Keratinocyte (primary cell): ENCODE results near the gene TSTD2.

Source experiments
- EZH2 ChIP-seq: IDR thresholded peaks from one replicate; pipeline ENCODE4 v1.6.1; 2012; ENCODE audit warnings: inconsistent platforms, mild to moderate bottlenecking, low read length, moderate library complexity
- TF ChIP-seq, protein P1 (sequence below), 3 experiments: IDR thresholded peaks in 1 of 3; conservative IDR thresholded peaks in 1 of 3; optimal IDR thresholded peaks in 1 of 3; 2 replicates in 2 of 3; 3 replicates in 1 of 3; pipeline versions ENCODE3 to v1.5.1; 2011; ENCODE audit warnings: low read length in 3 of 3, mild to moderate bottlenecking in 3 of 3, moderate library complexity in 2 of 3, control low read depth in 1 of 3, inconsistent platforms in 1 of 3; ENCODE audit not compliant: insufficient read depth in 2 of 3; ENCODE audit errors: extremely low read depth in 1 of 3

DNA sequence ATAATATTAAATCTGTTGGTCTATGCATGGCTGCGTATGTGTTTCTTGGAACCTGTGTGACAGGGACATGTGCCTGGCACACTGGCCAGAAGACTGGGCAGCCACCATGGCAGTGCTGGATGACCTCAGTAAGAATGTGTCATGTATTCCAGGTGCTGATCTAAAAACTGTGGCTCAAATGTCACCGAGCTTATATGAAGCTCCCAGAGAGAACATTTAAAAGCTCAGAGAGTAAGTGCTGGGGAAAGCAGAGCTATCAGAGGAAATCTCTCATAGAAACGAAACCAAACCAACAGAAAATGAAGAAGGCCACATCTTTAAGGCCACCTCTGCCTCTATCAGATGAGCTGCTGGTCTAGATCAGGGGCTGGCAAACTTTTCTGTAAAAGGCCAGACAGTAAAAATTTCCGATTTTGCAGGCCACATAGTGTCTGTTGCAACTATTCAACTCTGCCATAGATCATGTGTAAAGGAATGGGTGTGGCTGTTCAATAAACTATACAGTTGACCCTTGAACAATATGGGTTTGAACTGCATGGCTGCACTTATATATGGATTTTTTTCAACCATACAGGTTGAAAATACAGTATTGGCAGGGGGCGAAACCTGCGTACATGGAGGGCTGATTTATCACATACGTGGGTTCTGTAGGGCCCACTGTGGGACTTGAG, 31.8 kb downstream of the TSTD2 start:
- TF ChIP-seq, protein P1, sequence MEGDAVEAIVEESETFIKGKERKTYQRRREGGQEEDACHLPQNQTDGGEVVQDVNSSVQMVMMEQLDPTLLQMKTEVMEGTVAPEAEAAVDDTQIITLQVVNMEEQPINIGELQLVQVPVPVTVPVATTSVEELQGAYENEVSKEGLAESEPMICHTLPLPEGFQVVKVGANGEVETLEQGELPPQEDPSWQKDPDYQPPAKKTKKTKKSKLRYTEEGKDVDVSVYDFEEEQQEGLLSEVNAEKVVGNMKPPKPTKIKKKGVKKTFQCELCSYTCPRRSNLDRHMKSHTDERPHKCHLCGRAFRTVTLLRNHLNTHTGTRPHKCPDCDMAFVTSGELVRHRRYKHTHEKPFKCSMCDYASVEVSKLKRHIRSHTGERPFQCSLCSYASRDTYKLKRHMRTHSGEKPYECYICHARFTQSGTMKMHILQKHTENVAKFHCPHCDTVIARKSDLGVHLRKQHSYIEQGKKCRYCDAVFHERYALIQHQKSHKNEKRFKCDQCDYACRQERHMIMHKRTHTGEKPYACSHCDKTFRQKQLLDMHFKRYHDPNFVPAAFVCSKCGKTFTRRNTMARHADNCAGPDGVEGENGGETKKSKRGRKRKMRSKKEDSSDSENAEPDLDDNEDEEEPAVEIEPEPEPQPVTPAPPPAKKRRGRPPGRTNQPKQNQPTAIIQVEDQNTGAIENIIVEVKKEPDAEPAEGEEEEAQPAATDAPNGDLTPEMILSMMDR (optimal IDR thresholded peaks at IDR 0.05 in 1 of 3, IDR thresholded peaks at IDR 0.05 in 1 of 3, conservative IDR thresholded peaks at IDR 0.05 in 1 of 3; ENCODE audit: extremely low read depth in 1 of 3, insufficient read depth in 2 of 3, low read length in 3 of 3), result no peak
- TF ChIP-seq EZH2, result no peak
